Astrocyte (in vitro differentiated cells and primary cell): ENCODE data around the gene PGS1. TPM values are rescaled to one million over a fixed set of nuclear protein-coding genes. Genes with fewer than 3 reads are reported as not detected.

Experiments used
- DNase-seq: peaks from one replicate; pipeline ENCODE4 v3.0.0-alpha.2; 2010; ENCODE audit warnings: low read depth
- FAIRE-seq: peaks from 2 replicates; lab custom pipeline; 2011; peaks lifted over from hg19 to GRCh38; lab: Jason Lieb, UNC
- H2AFZ ChIP-seq: 2 replicates; pipeline ENCODE4 v1.6.0; 2012; ENCODE audit warnings: low read depth, low read length, inconsistent platforms
- H3K27ac ChIP-seq: 2 replicates; pipeline ENCODE4 v1.5.1; 2011; ENCODE audit warnings: low read depth, low read length, inconsistent platforms
- H3K27me3 ChIP-seq: 2 replicates; pipeline ENCODE4 v1.6.0; 2011; ENCODE audit warnings: low read length, inconsistent platforms; ENCODE audit not compliant: insufficient read depth
- H3K36me3 ChIP-seq: 2 replicates; pipeline ENCODE4 v1.5.1; 2011; ENCODE audit warnings: low read length, inconsistent platforms; ENCODE audit not compliant: insufficient read depth
- H3K4me1 ChIP-seq: 2 replicates; pipeline ENCODE4 v1.5.1; 2011; ENCODE audit warnings: low read length, inconsistent platforms; ENCODE audit not compliant: insufficient read depth
- H3K4me2 ChIP-seq: 2 replicates; pipeline ENCODE4 v1.6.0; 2012; ENCODE audit warnings: low read length, inconsistent platforms
- H3K4me3 ChIP-seq: 2 replicates; pipeline ENCODE4 v1.5.1; 2011; ENCODE audit warnings: low read depth, mild to moderate bottlenecking, low read length, inconsistent platforms; ENCODE audit not compliant: insufficient read depth
- H3K79me2 ChIP-seq: 2 replicates; pipeline ENCODE4 v1.6.0; 2012; ENCODE audit warnings: mild to moderate bottlenecking, low read length, inconsistent platforms; ENCODE audit not compliant: insufficient read depth
- H3K9ac ChIP-seq: 2 replicates; pipeline ENCODE4 v1.6.0; 2012; ENCODE audit warnings: mild to moderate bottlenecking, low read length, inconsistent platforms
- H3K9me3 ChIP-seq: 2 replicates; pipeline ENCODE4 v1.5.1; 2012; ENCODE audit warnings: low read depth, mild to moderate bottlenecking, low read length, inconsistent platforms; ENCODE audit not compliant: insufficient read depth
- H4K20me1 ChIP-seq: 2 replicates; pipeline ENCODE4 v1.6.0; 2012; ENCODE audit warnings: low read length, inconsistent platforms; ENCODE audit not compliant: insufficient read depth
- H3K27ac Mint-ChIP-seq: one replicate; pipeline ENCODE4 v1.8.0; 2021; ENCODE audit warnings: mild to moderate bottlenecking, mixed read lengths; ENCODE audit not compliant: unreplicated experiment
- H3K27me3 Mint-ChIP-seq: one replicate; pipeline ENCODE4 v1.8.0; 2021; ENCODE audit warnings: low read depth, mixed read lengths; ENCODE audit not compliant: unreplicated experiment
- H3K36me3 Mint-ChIP-seq: one replicate; pipeline ENCODE4 v1.8.0; 2021; ENCODE audit warnings: low read depth, mixed read lengths; ENCODE audit not compliant: unreplicated experiment
- H3K4me1 Mint-ChIP-seq: one replicate; pipeline ENCODE4 v1.8.0; 2021; ENCODE audit warnings: low read depth, mixed read lengths; ENCODE audit not compliant: unreplicated experiment
- H3K4me3 Mint-ChIP-seq: one replicate; pipeline ENCODE4 v1.8.0; 2021; ENCODE audit warnings: mild to moderate bottlenecking, moderate library complexity, mixed read lengths; ENCODE audit not compliant: unreplicated experiment
- H3K9me3 Mint-ChIP-seq: one replicate; pipeline ENCODE4 v1.8.0; 2021; ENCODE audit warnings: mild to moderate bottlenecking, mixed read lengths; ENCODE audit not compliant: unreplicated experiment
- CTCF ChIP-seq: IDR thresholded peaks from 2 replicates; pipeline ENCODE4 v1.5.1; 2011; ENCODE audit warnings: low read depth, mild to moderate bottlenecking, inconsistent platforms, low read length, moderate library complexity; ENCODE audit not compliant: insufficient read depth
- EZH2 ChIP-seq: IDR thresholded peaks from 2 replicates; pipeline ENCODE4 v1.6.1; 2012; ENCODE audit warnings: mild to moderate bottlenecking, low read length, inconsistent platforms; ENCODE audit not compliant: insufficient read depth
- total RNA-seq: library from RNA; stranded (reverse); gene quantifications from 2 replicates; pipeline ENCODE4 v1.2.1, GENCODE V29; 2021

Gene PGS1
- total RNA-seq, 1 donor from 2014 or later, result 32.0 TPM

GRCh38 chr17:78421534-78422266 is 43.3 kb downstream of the PGS1 start:
- Histone ChIP-seq H2AFZ (no peak overlapping the region), H3K79me2 (peaks cover 24% of the 10 kb centered on the region), H3K4me3 (no peak overlapping the region), H3K27me3 (no peaks in the 10 kb centered on the region), H3K4me1 (peaks cover 6% of the 10 kb centered on the region), H3K9me3 (no peaks in the 10 kb centered on the region), H3K9ac (no peak overlapping the region), H4K20me1 (peaks cover 54% of the 10 kb centered on the region), H3K4me2 (no peak overlapping the region), H3K27ac (no peak overlapping the region), H3K36me3 (peaks cover 7% of the 10 kb centered on the region)
- DNase-seq (peak; percentile 38), FAIRE-seq (no peak)
- Mint-ChIP-seq H3K36me3 (peaks cover 18% of the 10 kb centered on the region), H3K4me3 (no peak overlapping the region), H3K4me1 (peaks cover 23% of the 10 kb centered on the region), H3K27ac (no peak overlapping the region), H3K9me3 (no peaks in the 10 kb centered on the region), H3K27me3 (no peaks in the 10 kb centered on the region)
- peak; percentile 96 for TF ChIP-seq CTCF
- no peak for TF ChIP-seq EZH2

GRCh38 chr17:78422267-78422605 is 43.8 kb downstream of the PGS1 start:
- peaks cover 1% of the 10 kb centered on the region for H3K4me1 ChIP-seq
- DNase-seq, result no peak
- H3K4me2 ChIP-seq, result no peak overlapping the region
- TF ChIP-seq EZH2 (no peak), CTCF (no peak)
- no peak overlapping the region for H2AFZ ChIP-seq
- no peaks in the 10 kb centered on the region for H3K9me3 ChIP-seq
- H3K4me1 Mint-ChIP-seq, result peaks cover 17% of the 10 kb centered on the region
- no peaks in the 10 kb centered on the region for H3K27me3 ChIP-seq
- H3K27ac Mint-ChIP-seq, result no peak overlapping the region
- H3K79me2 ChIP-seq, result peaks cover 20% of the 10 kb centered on the region
- no peak for FAIRE-seq
- H3K9ac ChIP-seq, result no peak overlapping the region
- no peak overlapping the region for H3K27ac ChIP-seq
- no peaks in the 10 kb centered on the region for H3K27me3 Mint-ChIP-seq
- H3K9me3 Mint-ChIP-seq, result no peaks in the 10 kb centered on the region
- no peak overlapping the region for H3K4me3 ChIP-seq
- peaks cover 7% of the 10 kb centered on the region for H3K36me3 ChIP-seq
- peaks cover 21% of the 10 kb centered on the region for H3K36me3 Mint-ChIP-seq
- no peak overlapping the region for H3K4me3 Mint-ChIP-seq
- peaks cover 48% of the 10 kb centered on the region for H4K20me1 ChIP-seq
